GM18907 (cell line): ENCODE measurements around the gene GGCX.
"Not testable (repeated sequence)": the region's sequence is repeated elsewhere in the genome, so short reads cannot be mapped to it uniquely, and the experiment has no call there.

Source experiments
- ATAC-seq: cut with Tn5 transposase; IDR thresholded peaks from one replicate; pipeline ENCODE4 v1.9.1; 2021; ENCODE audit warnings: mild to moderate bottlenecking, moderate library complexity; ENCODE audit not compliant: unreplicated experiment

Gene GGCX

GRCh38 chr2:85577063-85577385 lies 15.7 kb upstream of the GGCX start:
- no peak for ATAC-seq

DNA sequence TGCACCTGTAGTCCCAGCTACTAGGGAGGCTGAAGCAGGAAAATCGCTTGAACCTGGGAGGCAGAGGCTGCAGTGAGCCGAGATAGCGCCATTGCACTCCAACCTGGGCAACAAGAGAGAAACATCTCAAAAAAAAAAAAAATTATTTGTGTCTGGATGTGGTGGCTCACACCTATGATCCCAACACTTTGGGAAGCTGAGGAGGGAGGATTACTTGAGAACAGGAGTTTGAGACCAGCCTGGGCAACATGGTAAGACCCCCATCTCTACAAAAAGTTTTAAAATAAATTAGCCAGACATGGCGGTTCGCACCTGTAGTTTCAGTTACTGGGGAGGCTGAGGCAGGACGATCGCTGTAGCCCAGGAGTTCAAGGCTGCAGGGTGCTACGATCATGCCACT lies 14.4 kb upstream of the GGCX start:
- no peak for ATAC-seq

DNA sequence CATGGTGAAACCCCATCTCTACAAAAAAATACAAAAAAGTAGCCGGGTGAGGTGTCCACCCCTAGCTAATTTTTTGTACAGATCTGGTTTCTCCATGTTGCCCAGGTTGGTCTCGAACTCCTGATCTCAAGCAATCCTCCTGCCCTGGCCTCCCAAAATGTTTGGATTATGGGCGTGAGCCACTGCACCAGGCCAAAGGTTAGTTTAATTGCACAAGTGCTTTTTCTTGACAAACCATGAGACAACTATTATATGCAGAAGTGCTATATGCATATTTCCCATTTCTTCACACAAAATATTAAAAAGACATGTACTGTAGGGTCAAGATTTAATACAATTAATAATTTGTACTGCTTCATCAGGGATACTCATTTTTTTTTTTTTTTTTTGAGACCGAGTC lies 5.0 kb upstream of the GGCX start:
- no peak for ATAC-seq

- ATAC-seq: peak; percentile 32
Measured at GRCh38 chr2:85564144-85564563, 2.9 kb upstream of the GGCX start.

DNA sequence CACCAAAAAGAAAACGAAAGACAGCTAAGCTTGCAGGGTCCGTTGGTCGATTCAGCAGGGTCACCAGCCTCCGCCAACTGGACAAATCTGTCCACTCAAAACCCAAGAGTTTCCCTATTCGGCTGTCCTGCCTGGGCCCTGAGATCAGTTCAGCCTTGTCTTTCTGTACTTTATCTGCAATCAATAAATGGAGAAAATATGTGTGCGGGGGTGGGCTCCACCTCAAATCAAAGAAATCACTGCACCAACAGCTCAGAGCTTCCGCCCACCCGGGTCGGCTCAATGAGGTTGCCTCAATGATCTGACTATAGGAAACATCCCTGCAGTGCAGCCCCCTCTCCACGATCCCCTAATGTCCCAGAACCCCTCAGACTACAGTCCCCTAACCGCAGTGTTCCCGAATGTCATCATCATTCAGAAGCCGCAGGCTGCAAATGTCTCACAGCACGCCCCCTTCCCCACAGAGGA lies 447 bp downstream of the GGCX start:
- peak; percentile 21 for ATAC-seq

DNA sequence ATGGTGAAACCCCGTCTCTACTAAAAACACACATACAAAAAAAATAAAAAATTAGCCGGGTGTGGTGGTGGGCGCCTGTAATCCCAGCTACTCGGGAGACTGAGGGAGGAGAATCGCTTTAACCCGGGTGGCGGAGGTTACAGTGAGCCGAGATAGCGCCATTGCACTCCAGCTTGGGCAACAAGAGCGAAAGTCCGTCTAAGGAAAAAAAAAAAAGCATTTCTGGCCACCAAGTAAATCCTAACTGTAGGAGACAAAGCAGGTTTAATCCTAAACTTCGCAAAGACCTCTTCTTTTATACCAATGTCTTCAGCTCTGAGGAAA lies 928 bp downstream of the GGCX start:
- not testable (repeated sequence) for ATAC-seq

DNA sequence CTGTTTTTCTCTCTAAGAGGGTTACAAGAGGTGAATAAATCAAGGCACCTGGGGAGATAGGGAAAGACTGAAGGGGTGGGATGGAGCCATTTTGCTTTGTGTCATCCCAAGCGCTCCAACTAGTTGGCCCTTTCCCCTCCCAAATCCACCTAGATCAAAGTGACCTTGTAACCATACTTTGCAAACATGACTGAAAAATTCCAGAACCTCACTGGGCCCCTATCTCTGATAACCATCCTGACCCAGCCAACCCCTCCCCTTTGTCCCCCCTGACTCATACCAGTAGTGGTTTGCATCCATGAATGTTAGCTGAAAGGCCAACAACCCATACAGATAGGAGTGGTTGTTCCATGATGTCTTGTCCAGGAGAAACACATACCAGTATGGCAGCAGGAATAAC lies 3.1 kb downstream of the GGCX start:
- no peak for ATAC-seq

DNA sequence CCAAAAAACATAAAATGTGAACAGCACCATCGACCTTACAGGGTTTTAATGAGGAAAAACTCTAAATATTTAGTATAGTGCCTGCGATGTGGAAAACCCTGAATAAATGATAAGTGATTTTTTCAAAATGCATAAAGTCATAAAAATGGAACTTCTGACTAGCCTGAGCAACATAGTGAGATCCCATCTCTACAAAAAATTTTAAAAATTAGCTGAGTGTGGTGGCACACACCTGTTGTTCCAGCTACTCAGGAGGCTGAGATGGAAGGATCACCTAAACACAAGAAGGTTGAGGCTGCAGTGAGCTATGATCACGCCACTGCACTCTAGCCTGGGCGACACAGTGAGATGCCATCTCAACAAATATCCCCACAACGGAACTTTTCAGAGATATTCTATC lies 4.2 kb downstream of the GGCX start:
- no peak for ATAC-seq

- no peak for ATAC-seq
Measured at GRCh38 chr2:85554980-85555612, 6.2 kb downstream of the GGCX start.

- ATAC-seq: no peak
Measured at GRCh38 chr2:85553184-85553583, 8.1 kb downstream of the GGCX start.

- no peak for ATAC-seq
Measured at GRCh38 chr2:85551698-85552678, 9.3 kb downstream of the GGCX start.

DNA sequence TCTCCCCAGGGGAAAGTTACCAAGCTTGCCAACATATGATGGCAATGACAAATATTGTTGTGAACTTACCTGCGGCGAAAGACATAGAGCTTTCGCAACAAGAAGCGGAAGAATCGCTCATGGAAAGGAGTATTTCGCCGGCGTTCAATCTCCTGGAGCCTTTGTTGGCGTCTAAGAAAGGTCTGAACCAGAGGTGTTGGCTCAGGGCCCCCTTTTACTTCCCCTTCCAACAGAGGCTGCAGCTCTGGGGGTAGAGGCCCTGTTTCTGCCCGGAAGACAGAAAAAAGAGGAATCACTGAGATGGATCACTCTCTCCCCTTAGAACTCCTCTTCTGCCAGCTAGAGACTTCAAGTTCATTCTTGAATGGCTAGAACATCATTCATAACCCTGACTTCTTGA lies 10.8 kb downstream of the GGCX start:
- ATAC-seq: no peak

DNA sequence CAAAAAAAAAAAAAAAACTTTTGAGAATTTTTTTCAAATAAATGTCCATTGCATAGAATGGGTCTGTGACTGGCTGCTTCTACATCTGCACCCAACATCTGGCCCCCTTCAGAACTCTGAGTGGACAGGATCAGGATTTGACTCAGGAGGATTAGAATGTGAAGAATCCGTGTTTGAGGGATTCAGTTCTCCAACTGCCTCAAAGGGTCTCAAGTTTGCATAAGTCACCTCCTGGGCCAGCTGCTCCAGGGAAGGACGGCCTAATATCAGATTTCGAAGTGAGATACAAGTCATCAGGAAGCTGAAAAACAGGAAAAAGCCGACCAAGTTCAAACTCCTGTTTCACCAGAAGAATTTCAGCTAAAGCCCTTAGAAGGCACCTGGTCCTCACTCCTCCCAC lies 11.5 kb downstream of the GGCX start:
- no peak for ATAC-seq

- no peak for ATAC-seq
Measured at GRCh38 chr2:85549095-85549494, 12.2 kb downstream of the GGCX start.

DNA sequence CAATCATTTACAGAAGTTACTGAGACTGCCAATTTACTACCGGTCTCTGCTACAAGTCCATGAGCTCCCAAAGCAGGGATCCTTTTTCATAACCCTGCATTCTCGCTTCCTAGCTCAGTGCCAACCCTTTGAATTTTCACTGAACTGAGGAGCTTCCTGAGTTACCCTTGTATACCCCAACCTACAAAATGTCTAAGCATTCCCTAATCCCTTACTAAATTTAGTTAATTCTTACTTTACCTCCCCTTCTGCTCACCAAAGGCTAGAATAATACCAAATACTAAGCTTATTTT lies 12.7 kb downstream of the GGCX start:
- ATAC-seq: no peak

GRCh38 chr2:85547859-85548607 lies 13.3 kb downstream of the GGCX start:
- ATAC-seq: no peak

- no peak for ATAC-seq
Measured at GRCh38 chr2:85547089-85547858, 14.0 kb downstream of the GGCX start.

DNA sequence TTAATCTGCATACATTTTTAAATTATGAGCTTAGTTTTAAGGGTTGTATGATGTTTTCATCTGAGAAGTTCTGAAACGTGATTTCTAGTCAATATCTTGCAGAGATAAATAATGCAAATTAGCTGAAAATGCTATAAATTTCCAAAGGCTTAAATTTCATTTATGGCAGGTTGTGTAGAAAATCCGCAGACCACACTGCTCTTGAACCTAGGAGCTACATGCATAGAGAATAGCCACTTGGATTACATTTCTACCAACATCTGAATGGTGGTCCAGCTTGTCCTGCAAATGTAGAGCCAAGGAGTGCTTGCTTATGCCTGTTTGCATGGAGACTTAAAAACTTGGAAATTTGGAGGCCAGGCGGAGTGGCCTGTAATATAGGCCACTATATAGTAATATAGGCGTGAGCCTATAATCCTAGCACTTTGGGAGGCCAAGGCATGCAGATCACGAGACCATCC lies 15.5 kb downstream of the GGCX start:
- no peak for ATAC-seq

- not testable (repeated sequence) for ATAC-seq
Measured at GRCh38 chr2:85544915-85545779, 16.1 kb downstream of the GGCX start.

GRCh38 chr2:85544254-85544691 lies 17.0 kb downstream of the GGCX start:
- not testable (repeated sequence) for ATAC-seq
